ENCODE measurements around the gene GSPT1.

- no peak for TF ChIP-seq SIN3A (IDR thresholded peaks at IDR 0.05; ENCODE audit: borderline replicate concordance, insufficient read depth, low read depth, low read length)
- TF ChIP-seq, protein P1, sequence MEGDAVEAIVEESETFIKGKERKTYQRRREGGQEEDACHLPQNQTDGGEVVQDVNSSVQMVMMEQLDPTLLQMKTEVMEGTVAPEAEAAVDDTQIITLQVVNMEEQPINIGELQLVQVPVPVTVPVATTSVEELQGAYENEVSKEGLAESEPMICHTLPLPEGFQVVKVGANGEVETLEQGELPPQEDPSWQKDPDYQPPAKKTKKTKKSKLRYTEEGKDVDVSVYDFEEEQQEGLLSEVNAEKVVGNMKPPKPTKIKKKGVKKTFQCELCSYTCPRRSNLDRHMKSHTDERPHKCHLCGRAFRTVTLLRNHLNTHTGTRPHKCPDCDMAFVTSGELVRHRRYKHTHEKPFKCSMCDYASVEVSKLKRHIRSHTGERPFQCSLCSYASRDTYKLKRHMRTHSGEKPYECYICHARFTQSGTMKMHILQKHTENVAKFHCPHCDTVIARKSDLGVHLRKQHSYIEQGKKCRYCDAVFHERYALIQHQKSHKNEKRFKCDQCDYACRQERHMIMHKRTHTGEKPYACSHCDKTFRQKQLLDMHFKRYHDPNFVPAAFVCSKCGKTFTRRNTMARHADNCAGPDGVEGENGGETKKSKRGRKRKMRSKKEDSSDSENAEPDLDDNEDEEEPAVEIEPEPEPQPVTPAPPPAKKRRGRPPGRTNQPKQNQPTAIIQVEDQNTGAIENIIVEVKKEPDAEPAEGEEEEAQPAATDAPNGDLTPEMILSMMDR (IDR thresholded peaks at IDR 0.05), result no peak
- TF ChIP-seq POLR2AphosphoS5 (IDR thresholded peaks at IDR 0.05; ENCODE audit: low read depth, low read length), result no peak
Measured at GRCh38 chr16:11848842-11849241, 66.9 kb downstream of the GSPT1 start.

Measured in Panc1 (cell line).